Measurements from ENCODE around the gene COL9A3. TPM values are rescaled to one million over a fixed set of nuclear protein-coding genes. Genes with fewer than 3 reads are reported as not detected.

The COL9A3 gene
- total RNA-seq, 1 experiment from 2014 or later: 150 TPM

DNA sequence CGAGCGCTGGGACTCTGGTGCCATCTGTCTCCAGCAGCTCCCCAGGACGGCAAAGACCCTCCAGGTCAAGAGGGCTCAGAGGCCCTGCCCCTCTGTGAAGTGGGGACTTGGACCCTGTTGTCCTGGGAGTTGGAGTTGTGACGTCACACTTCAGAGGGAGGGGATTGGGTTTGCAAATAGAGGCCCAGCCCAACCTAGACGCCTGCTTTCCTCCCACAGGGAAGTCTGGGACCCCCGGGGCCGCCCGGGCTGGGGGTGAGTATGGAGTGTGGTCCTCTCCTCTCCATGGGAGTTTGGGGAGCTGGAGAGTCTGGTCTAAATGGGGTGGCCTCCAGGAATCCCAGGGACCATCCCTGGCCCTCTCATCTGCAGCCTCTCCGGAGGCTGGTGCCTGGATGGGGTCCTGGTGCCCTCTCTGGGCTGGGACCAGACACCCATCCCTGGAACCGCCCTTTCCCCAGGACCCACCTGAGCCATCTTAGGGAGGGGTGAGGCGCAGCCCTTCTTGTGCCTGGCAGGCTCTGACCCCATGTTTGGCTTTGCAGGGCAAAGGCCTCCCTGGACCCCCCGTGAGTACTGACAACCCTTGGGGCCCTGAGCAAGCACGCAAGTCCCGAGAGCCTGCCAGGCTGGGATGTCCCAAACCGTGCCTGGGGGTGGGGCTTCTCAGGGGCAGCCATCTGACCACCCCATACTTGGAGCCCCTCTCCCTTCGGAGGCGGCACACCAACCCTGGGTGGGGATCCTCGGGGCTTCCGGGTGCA is 4.3 kb downstream of the COL9A3 start:
- no peak overlapping the region for H3K14ac ChIP-seq (ENCODE audit: insufficient read depth, low read length)
- no peak overlapping the region for H3K56ac ChIP-seq (ENCODE audit: insufficient read length, low read depth, low read length)
- TF ChIP-seq, protein P1, sequence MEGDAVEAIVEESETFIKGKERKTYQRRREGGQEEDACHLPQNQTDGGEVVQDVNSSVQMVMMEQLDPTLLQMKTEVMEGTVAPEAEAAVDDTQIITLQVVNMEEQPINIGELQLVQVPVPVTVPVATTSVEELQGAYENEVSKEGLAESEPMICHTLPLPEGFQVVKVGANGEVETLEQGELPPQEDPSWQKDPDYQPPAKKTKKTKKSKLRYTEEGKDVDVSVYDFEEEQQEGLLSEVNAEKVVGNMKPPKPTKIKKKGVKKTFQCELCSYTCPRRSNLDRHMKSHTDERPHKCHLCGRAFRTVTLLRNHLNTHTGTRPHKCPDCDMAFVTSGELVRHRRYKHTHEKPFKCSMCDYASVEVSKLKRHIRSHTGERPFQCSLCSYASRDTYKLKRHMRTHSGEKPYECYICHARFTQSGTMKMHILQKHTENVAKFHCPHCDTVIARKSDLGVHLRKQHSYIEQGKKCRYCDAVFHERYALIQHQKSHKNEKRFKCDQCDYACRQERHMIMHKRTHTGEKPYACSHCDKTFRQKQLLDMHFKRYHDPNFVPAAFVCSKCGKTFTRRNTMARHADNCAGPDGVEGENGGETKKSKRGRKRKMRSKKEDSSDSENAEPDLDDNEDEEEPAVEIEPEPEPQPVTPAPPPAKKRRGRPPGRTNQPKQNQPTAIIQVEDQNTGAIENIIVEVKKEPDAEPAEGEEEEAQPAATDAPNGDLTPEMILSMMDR (conservative IDR thresholded peaks at IDR 0.05): no peak
- H2BK20ac ChIP-seq (ENCODE audit: low read depth, low read length, poor library complexity, severe bottlenecking): no peak overlapping the region
- H3K4me1 Mint-ChIP-seq: peaks cover 10 to 14% of the 10 kb centered on the region in 2 experiments
- no peak overlapping the region for H3K4me2 ChIP-seq (ENCODE audit: insufficient read depth, insufficient read length, low read length)
- no peak overlapping the region for H3K4ac ChIP-seq (ENCODE audit: low read depth, low read length)
- H3K27ac ChIP-seq (ENCODE audit: insufficient read length, low read depth, low read length): no peak overlapping the region
- H2BK12ac ChIP-seq (ENCODE audit: insufficient read length, low read depth, low read length): no peak overlapping the region
- no peaks in the 10 kb centered on the region for H3K9me3 ChIP-seq (ENCODE audit: control insufficient read depth, low read depth, low read length)
- H3K18ac ChIP-seq (ENCODE audit: insufficient read length, low read depth, low read length): no peak overlapping the region
- H3T11ph ChIP-seq (ENCODE audit: low read length): no peak overlapping the region
- H3K4me1 ChIP-seq (ENCODE audit: insufficient read depth, low read length): no peaks in the 10 kb centered on the region; the same call in 1 of the 2 replicates
- no peak overlapping the region for H3K4me3 Mint-ChIP-seq
- H2BK15ac ChIP-seq (ENCODE audit: low read depth, low read length): no peak overlapping the region
- no peak overlapping the region for H3K23ac ChIP-seq (ENCODE audit: insufficient read length, low read depth, low read length)
- no peak overlapping the region for H4K8ac ChIP-seq (replicated peaks; ENCODE audit: insufficient read length, low read depth, low read length)
- no peak overlapping the region for H3K9ac ChIP-seq (ENCODE audit: extremely low read depth, insufficient read length, low read length)
- H3K36me3 Mint-ChIP-seq (ENCODE audit: insufficient read depth in 1 of 3, low read depth in 3 of 3): peaks cover 0 to 5% (median 0%) of the 10 kb centered on the region in 3 experiments; a peak in 1 of 7 replicates
- no peaks in the 10 kb centered on the region for H3K79me1 ChIP-seq (ENCODE audit: insufficient read depth, low read depth, low read length, poor library complexity, severe bottlenecking)
- H3K23me2 ChIP-seq (ENCODE audit: insufficient read length, low read depth, low read length, poor library complexity, severe bottlenecking): peaks cover 8% of the 10 kb centered on the region
- no peaks in the 10 kb centered on the region for H3K27me3 Mint-ChIP-seq (ENCODE audit: low read depth)
- no peak overlapping the region for H4K91ac ChIP-seq (ENCODE audit: insufficient read length, low read depth, low read length)
- H3K27ac Mint-ChIP-seq: no peak overlapping the region
- no peak overlapping the region for H2AK5ac ChIP-seq (ENCODE audit: insufficient read length, low read length)
- no peak overlapping the region for H4K5ac ChIP-seq (ENCODE audit: insufficient read length, low read depth, low read length)
- no peak overlapping the region for H2BK120ac ChIP-seq (ENCODE audit: low read depth, low read length, poor library complexity, severe bottlenecking)
- H3K27me3 ChIP-seq (ENCODE audit: insufficient read depth, low read length): no peaks in the 10 kb centered on the region
- no peak overlapping the region for H2AFZ ChIP-seq (ENCODE audit: low read length)
- no peaks in the 10 kb centered on the region for H4K20me1 ChIP-seq (ENCODE audit: control insufficient read depth, insufficient read depth, insufficient read length)
- H3K79me2 ChIP-seq (ENCODE audit: insufficient read depth, low read length): no peaks in the 10 kb centered on the region
- DNase-seq: no peak
- no CpG with 5 or more reads among the region's 19 CpGs for WGBS (ENCODE audit: extremely low coverage, insufficient read length, low lambda C conversion rate)
- H3K9me3 Mint-ChIP-seq: no peaks in the 10 kb centered on the region
- no peak overlapping the region for H2BK5ac ChIP-seq (ENCODE audit: insufficient read length, low read length)

Measured in H9 (cell line).